Activated gamma-delta T cell (primary cell): ENCODE results near the gene SIRT4.

ENCODE experiments used
- DNase-seq: peaks from one replicate; lab custom pipeline; 2025; lab: John Stamatoyannopoulos, UW

Gene SIRT4

DNA sequence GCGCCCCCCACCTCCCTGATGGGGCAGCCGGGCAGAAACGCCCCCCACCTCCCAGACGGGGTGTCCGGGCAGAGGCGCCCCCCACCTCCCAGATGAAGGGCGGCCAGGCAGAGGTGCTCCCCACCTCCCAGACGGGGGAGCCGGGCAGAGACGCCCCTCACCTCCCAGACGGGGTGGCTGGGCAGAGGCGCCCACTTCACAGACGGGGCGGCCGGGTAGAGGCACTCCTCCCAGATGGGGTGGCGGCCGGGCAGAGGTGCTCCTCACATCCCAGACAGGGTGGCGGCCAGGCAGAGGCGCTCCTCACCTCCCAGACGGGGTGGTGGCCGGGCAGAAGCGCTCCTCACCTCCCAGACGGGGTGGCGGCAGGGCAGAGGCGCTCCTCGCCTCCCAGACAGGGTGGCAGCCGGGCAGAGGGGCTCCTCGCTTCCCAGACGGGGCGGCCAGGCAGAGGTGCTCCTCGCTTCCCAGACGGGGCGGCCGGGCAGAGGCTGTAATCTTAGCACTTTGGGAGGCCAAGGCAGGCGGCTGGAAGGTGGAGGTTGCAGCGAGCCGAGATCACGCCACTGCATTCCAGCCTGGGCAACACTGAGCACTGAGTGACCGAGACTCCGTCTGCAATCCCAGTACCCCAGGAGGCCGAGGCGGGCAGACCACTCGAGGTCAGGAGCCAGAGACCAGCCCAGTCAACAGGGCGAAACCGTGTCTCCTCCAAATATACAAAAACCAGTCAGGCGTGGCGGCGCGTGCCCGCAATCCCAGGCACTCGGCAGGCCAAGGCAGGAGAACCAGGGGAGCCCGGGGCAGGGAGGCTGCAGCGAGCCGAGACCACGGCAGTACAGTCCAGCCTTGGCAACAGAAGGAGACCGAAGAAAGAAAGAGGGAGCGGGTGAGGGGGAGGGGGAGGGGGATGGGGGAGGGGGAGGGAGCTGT lies 23.7 kb upstream of the SIRT4 start:
- peak; percentile 12 for DNase-seq

DNA sequence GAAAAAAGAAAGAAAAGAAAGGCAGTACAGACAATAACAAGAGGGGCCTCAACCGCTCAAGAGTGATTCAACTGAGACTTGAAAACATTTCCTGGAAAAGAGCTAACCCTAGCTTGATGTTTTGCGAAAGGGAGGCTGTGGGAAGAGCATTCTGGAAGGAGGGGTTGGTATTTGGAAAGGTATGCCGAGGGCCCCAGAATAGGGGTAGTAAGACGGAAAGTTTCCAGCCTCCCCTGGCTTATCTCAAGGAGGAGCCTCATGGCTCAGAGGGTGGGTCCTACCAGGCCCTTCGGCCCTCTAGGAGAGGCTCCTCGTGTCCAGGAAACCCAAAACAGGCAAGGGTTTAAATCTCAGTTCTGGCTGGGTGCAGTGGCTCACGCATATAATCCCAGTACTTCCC lies 18.8 kb upstream of the SIRT4 start:
- no peak for DNase-seq

DNA sequence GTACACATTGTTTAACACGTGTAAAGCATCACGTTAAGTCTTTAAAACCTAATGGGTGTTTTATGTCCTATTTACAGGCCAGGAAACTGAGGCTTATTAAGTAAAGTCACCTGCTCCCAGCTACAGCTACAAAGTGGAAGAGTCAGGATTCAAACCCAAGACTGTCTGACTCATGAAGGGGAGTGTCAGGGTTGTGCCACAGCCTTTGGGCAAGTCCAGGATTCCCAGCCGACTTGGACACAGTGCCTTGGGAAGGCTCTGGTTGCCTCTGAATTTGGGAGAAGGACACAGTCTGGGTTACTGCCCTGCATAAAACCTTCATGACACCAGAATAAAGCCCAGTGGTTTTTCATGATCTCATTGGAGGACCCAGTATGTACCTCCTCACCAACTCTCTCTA lies 17.7 kb upstream of the SIRT4 start:
- no peak for DNase-seq

DNA sequence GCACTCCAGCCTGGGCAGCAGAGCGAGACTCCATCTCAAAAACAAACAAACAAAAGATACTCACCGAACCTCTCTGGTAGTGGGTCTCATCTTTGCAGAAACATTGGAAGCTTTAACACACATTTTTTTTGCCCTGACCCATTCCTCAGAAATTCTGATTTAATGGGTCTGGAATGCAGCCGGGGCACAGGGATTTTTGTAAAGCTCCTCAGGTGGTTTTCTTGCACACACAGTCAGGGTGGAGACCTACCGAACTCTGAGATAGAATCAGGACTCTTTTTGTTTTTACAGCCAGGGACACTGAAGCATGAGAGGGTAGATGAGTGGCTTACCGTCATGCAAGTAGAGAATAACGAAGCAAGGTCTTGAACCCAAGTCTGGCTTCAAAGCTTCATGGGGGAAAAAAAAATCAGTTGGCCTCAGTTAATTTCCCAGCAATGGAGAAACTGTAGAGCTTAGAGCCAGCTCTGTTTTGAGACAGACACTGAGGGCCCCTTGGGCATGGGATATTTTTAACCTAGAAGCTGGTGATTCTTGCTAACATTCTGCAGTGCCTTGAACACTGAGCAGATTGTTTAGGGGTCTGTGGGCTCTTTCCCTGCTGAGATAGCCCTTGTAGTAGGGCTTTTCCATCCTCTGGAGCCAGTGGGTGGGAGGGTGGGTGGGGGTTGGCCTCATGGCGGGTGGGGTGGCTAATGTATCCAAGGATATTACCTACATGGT lies 15.2 kb upstream of the SIRT4 start:
- no peak for DNase-seq

DNA sequence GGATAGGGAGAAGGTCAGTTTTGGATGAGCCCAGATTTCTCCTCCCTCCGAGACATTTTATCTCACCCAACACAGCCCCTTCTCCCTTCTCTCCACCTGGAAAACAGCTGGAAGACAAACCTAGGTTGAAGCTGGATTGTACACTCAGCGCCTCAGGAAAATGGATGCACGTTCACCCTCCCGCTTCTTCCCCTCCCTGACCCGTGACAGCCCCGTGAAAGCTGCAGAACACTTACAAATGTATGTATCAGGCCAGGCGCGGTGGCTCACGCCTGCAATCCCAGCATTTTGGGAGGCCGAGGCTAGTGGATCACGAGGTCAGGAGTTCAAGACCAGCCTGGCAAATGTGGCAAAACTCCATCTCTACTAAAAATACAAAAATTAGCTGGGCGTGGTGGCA lies 14.6 kb upstream of the SIRT4 start:
- no peak for DNase-seq

DNA sequence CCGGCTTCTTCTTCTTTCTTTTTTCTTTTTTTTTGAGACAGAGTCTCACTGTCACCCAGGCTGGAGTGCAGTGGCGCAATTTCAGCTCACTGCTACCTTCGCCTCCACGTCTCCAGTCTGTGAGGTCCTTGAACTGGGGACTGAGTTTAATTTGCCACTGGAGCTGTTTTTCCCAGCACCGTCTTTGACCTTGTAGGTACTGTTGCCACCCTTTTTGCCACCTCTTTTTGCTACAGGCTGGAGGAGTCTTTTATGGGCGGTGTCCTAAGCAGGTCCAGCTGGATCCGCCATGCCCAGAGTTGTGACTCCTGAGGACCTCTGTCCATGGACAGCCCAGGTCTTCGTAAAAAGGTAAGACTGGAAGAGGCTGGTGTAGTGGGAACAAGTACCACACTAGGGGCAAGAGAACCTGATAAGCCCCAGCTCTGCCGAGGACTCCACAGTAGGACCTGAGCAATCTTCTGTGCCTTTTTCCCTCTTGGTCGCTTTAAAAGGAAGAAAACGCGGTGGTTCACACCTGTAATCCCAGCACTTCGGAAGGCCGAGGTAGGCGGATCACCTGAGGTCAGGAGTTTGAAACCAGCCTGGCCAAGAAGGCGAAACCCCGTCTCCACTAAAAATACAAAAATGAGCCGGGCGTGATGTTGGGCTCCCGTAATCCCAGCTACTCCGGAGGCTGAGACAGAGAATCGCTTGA lies 11.4 kb upstream of the SIRT4 start:
- no peak for DNase-seq

DNA sequence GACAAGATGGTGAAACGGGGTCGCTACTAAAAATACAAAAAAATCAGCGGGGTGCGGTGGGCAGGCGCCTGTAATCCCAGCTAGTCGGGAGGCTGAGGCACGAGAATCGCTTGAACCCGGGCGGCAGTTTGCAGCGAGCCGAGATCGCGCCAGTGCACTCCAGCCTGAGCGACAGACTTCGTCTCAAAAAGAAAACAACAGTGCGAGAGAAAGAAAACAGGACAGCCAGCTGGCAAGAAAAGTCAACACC lies 9.8 kb upstream of the SIRT4 start:
- DNase-seq = no peak

DNA sequence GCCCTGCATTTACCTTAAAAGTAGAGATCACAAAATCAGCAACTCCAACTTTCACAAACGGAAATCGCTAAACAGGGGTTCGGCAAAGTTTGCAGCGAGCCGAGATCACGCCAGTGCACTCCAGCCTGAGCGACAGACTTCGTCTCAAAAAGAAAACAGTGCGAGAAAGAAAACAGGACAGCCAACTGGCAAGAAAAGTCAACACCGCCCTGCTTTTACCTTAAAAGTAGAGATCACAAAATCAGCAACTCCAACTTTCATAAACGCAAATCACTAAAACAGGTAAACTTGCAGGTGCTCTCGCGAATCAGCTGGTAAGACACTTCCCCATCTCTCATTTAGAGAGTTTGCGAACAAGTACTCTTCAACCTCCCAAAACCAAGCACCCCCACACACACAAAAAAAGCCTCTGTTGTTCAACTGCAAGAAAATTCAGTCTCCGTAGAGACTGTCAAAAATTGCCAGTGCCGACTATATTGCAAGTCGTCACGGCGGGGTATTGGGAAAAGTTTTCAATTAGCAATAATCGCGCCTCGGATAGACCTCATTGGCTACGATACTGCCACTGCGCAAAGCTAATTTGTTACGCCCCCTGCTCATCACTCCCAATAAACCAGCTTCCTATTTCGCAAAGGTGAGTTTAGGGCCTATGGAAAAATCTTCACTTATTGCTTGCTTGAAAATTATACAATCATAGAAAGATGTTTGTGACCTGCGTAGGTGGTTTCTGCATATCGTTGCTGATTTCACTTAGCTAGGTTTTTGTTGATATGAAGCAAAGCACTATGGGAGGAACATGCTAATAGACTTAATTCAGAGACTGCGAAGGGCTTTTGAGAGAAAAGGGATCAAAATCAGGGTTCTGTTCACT lies 9.2 kb upstream of the SIRT4 start, which contains the start of gene RNU4-1:
TSS of gene RNU4-1 (minus strand) at position 577 of the 871 bp plus-strand sequence.
- no peak for DNase-seq

DNA sequence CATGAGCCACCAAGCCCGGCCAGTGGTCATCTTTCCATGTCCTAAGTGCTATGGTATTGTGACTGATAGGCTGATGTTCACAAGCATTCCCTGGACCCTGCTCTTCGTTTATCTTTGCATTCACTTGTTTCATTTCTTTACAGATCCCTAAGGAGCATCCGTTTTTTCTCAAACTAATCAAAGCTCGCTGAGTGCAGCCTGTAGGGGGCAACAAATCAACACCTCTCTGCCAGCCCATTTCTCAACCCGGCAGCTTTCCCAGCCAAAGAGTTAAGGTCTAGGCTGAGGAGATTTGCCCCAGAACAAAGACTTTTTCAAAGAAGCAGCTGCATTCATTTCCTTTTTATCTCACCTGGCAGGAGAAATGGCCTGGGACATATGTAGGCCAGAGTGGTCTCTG lies 12.1 kb downstream of the SIRT4 start:
- DNase-seq = no peak

DNA sequence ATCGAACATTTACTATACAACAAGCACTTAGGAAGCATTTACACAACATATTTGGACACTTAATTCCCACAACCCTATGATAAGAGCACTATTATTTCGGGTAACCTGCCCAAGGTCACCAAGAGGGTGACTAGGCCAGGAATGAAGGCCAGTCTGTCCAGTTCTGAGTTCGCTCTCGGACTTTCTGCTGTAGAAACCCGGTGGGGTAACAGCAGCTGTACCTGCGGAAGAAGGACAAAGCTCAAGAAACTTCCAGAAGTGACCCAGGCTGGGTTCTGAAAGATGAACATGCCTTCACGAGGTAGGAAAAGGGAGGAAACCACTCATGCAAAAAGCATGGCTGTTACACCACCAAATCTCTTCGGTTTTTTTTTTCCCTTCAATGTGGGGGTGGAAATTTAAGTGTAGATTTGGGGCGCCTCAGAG lies 14.7 kb downstream of the SIRT4 start:
- no peak for DNase-seq

DNA sequence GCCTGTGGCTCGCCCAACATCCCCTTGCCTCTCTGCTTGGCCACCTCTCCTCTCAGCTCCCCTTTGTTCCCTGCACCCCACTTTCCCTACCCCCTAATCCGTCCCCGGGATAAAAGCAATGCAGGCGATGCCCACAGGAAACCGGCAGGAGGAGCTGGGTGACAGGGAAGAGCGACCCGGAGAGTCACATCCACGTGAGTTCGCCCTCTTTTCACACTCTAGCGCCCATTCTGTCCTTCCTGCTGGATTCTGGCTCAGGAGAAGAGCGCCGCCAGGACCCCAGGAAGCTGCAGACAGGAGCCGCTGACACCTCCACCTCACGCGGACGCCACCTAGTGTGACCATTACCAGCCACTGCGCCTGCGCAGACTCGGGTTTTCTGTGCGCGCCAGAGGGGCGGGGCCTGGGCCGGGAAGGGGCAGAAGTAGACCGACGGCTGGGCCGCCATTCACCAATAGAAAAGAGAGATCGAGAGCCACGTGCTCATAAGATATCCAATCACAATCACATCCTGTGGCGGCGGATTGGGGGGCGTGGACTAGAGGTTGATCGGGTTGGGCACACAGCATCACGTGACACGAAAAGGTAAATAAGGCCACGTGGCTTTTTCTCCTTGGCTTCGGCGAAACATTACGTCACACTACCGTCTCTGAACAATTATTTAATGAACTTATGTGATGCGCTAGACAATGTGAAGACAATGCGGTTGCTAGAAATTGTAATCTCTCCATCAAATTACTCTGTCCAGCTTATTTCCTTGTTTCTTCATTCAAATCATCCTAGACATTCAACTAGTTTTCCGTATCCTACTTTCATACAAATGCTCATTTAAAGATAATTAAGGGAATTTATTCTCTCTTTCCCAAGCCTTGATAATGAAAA lies 15.3 kb downstream of the SIRT4 start:
- peak; percentile 98 for DNase-seq

DNA sequence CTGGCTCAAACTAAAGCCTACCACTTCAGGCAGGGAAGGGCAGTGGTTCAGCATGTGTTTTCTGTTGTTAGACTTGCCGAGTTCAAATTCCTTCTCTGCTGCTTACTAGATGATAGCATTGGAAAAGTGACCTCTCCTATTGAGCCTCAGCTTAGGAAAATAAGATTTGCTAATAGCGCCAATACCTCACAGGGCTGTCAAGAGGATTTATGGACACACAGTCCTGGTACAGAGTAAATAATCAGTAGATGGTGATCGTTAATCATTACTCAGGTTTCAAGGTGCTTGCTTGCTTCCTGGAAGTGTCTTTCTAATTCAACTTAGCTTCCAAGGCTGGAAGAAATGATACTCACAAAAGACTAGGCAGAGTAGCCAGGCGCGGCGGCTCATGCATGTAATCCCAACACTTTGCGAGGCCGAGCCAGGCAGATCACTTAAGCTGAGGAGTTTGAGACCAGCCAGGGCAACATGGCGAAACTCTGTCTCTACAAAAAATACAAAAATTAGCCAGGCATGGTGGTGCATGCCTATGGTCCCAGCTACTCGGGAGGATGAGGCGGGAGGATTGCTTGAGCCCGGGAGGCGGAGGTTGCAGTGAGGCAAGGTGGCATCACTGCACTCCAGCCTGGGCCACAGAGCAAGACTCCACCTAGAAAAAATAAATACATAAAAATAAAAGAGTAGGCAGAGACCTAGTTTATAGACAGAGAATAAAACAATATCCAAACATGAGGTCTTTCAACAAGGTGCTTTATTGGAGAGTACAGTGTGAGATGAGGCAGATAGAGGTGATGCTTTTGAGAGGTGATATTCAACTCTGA lies 19.5 kb downstream of the SIRT4 start:
- no peak for DNase-seq

DNA sequence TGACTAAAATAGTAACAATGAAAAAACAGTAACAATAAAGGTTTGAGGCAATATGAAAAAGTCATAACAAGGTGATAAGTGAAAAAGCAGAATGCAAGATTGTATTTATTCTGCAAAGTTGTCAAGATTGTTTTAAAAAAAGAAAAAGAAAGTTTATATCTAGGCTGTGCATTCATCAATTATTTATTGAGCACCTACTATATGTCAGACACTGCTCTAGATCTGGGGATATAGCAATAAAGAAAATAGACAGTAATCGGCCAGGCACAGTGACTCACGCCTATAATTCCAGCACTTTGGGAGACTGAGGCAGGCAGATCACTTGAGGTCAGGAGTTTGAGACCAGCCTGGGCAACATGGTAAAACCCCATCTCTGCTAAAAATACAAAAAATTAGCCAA lies 21.7 kb downstream of the SIRT4 start:
- no peak for DNase-seq

DNA sequence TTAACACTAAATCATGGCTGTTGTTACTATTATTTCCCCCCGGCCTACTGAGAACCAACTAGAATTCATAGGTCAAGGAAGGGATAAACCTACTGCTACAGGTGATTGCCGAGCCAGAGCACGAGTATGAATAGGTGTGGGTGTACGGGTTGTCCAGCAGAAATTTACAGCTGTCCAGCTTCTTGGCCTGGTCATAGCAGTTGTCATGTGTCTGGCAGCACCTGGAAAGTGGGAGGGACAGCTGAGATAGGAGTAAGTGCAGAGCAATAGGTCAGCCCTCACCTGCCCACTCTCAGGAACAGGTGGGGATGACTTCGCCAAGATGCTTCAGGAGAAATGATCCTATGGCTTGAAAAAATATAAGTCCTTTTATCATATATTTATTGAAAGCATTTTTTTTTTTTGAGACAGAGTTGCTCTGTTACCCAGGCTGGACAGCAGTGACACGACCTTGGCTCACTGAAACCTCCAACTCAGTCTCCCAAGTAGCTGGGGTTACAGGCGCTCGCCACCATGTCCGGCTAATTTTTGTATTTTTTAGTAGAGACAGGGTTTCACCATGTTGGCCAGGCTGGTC lies 22.8 kb downstream of the SIRT4 start:
- no peak for DNase-seq

DNA sequence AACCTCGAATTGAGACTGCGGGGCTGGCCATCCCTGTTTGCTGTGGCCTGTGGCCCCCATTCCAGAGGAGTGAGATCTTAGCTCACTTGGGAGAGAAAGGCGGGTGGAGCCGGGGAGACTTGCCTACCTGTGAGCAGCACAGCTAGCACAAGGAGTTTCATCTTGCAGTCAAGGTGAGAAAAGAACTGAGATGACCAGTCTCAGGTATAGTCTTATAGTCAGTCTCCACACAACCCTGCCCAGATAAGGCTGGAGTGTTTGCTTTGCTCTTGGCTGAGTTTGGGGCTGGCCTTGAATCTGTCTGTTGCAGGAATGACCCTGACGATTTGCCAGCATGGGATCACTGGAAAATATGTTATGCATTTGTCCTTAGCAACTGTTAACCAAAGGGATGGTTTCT lies 25.5 kb downstream of the SIRT4 start, which contains the start of gene PLA2G1B:
TSS of gene PLA2G1B (minus strand) at position 187 of the 400 bp plus-strand sequence. CDS start at position 161, 26 bp downstream.
- no peak for DNase-seq

DNA sequence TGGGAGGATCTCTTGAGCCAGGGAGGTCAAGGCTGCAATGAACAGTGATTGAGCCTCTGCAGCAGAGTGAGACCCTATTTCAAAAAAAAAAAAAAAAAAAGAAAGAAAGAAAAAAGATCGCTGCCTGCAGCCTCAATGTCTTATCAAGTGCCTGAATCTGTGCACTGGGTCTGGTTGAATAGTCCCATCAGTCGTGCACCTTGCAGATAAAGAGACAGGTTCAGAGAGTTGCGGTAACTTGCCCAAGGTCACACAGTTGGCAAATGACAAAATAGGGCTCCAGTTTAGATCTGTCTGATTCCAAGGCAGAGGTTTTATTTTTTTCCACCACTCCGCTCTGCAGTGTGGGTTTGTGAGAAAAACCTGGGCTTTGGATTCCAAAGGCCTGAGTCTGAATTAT lies 26.1 kb downstream of the SIRT4 start:
- no peak for DNase-seq

DNA sequence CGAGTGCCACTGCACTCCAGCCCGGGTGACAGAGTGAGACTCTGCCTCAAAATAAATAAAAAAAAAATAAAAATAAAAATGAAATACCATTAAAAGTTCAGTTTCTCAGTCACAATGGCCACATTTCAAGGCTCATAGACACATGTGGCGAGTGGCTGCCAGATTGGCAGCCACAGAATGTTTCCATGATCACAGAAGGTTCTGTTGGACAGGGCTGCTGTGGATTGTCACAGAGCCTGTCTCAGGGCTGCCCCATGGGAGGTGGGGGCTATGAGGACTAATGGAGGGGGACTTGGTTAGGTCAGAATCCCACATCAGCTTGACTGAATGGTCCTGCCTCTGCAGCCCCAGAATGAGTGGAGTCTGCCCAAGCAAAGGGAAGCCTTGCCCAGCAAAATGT lies 29.3 kb downstream of the SIRT4 start:
- no peak for DNase-seq

DNA sequence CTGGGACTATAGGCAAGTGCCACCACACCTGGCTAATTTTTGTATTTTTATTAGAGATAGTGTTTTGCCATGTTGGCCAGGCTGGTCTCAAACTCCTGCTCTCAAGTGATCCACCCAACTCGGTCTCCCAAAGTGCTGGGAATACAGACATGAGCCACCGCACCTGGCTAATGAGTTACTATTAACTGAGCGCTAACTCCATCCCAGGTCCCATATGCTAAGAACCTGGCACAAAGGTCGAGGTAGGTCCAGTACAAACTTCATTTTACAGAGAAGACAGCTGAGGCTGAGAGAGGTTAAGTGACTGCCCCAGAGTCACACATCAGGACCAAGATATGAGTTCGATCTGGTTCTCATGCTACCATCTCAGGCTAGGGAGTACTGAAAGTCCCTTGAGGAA lies 29.9 kb downstream of the SIRT4 start:
- DNase-seq = no peak

DNA sequence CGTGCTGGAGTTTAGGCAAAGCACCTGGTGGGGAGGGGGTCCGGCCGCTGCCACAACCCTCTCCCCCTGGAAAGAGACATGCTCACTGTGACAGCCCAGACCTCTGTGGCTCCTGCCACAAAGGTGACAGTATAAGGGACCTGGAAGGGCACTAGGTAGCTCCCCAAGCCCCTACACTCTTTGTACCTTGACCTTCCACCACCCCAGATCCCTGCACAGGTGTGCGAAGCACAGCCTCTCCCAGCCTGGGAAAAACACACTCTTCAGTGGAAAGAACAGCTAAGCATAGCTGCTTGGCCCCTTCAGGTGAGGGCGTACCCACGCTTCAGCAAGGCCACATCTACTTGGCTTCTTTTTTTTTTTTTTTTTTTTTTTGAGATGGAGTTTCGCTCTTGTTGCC lies 30.4 kb downstream of the SIRT4 start:
- DNase-seq = no peak
